ENCODE measurements around the gene CAMK4. TPM values are rescaled to one million over a fixed set of nuclear protein-coding genes. Genes with fewer than 3 reads are reported as not detected.

The CAMK4 gene
- total RNA-seq, 1 experiment from 2014 or later: 10.2 TPM

GRCh38 chr5:111349429-111349828, 125.2 kb downstream of the CAMK4 start:
- TF ChIP-seq SRF (IDR thresholded peaks at IDR 0.05; ENCODE audit: low read depth) (no peak), SIN3A (IDR thresholded peaks at IDR 0.05; ENCODE audit: low read depth) (no peak), JUND (IDR thresholded peaks at IDR 0.05) (no peak), EZH2phosphoT487 (IDR thresholded peaks at IDR 0.05; ENCODE audit: borderline replicate concordance) (no peak), CTCF (IDR thresholded peaks at IDR 0.05 in 2 of 3, conservative IDR thresholded peaks at IDR 0.05 in 1 of 3; ENCODE audit: borderline replicate concordance in 1 of 3, insufficient read depth in 1 of 3, low read depth in 2 of 3, low read length in 2 of 3) (no peak), CBX3 (IDR thresholded peaks at IDR 0.05; ENCODE audit: low read depth) (no peak), ZFX (IDR thresholded peaks at IDR 0.05) (no peak), ELF1 (IDR thresholded peaks at IDR 0.05; ENCODE audit: borderline replicate concordance, low read depth) (no peak), ZBTB33 (IDR thresholded peaks at IDR 0.05; ENCODE audit: extremely low read depth, insufficient replicate concordance, low read length) (no peak), POLR2A (IDR thresholded peaks at IDR 0.05; ENCODE audit: borderline replicate concordance, extremely low read depth, insufficient read depth, insufficient read length) (no peak), EZH2 (IDR thresholded peaks at IDR 0.05) (no peak), CEBPB (IDR thresholded peaks at IDR 0.05; ENCODE audit: low read depth) (no peak), FOSL1 (IDR thresholded peaks at IDR 0.05; ENCODE audit: low read depth) (no peak), ATF3 (IDR thresholded peaks at IDR 0.05) (no peak), SP1 (IDR thresholded peaks at IDR 0.05; ENCODE audit: low read depth) (no peak), RAD21 (IDR thresholded peaks at IDR 0.05; ENCODE audit: low read depth) (no peak), ZNF274 (IDR thresholded peaks at IDR 0.05; ENCODE audit: low read depth, low read length) (no peak), TCF7L2 (IDR thresholded peaks at IDR 0.05; ENCODE audit: borderline replicate concordance, extremely low read depth, insufficient read depth, insufficient read length) (no peak), REST (IDR thresholded peaks at IDR 0.05; ENCODE audit: low read depth) (no peak)
- no peak overlapping the region for H2AFZ ChIP-seq (ENCODE audit: low read depth, low read length, poor library complexity, severe bottlenecking)
- no peaks in the 10 kb centered on the region for H4K20me1 ChIP-seq (ENCODE audit: insufficient read depth)
- RAD21 ChIA-PET (ENCODE audit: low non-redundant PET in 1 of 2, low total read pairs in 2 of 2, uncharacterized antibody in 2 of 2, unreplicated experiment in 2 of 2): no interaction called here
- no peak for DNase-seq (ENCODE audit: low read depth, low spot score)
- no peak overlapping the region for H3K4me2 ChIP-seq (ENCODE audit: low read length)
- no peak overlapping the region for H3K9ac ChIP-seq (ENCODE audit: low read length)
- no peaks in the 10 kb centered on the region for H3K9me2 ChIP-seq (ENCODE audit: insufficient read depth)
- H3K4me1 ChIP-seq (ENCODE audit: control insufficient read depth in 1 of 2, insufficient read depth in 2 of 2, low read length in 2 of 2): no peaks in the 10 kb centered on the region
- no peaks in the 10 kb centered on the region for H3K9me3 ChIP-seq (ENCODE audit: control insufficient read depth in 1 of 2, insufficient read depth in 1 of 2, low read depth in 1 of 2, low read length in 2 of 2)
- H3K79me2 ChIP-seq (ENCODE audit: insufficient read depth, low read length): no peaks in the 10 kb centered on the region
- H3K27me3 ChIP-seq (ENCODE audit: insufficient read depth, low read length): no peaks in the 10 kb centered on the region; the same call in 1 of the 2 replicates
- no peaks in the 10 kb centered on the region for H3K36me3 ChIP-seq (ENCODE audit: control insufficient read depth in 1 of 2, insufficient read depth in 2 of 2, low read length in 2 of 2)
- H3K27ac ChIP-seq (ENCODE audit: low read depth, low read length): no peak overlapping the region
- no TSS peak for BruUV-seq (replicated peaks)
- no peak overlapping the region for H3K4me3 ChIP-seq (replicated peaks in 1 of 2; ENCODE audit: low read depth in 1 of 2, low read length in 2 of 2)
- intact Hi-C loops (cut with micrococcal nuclease): no loop called here
- POLR2A ChIA-PET: no interaction called here
- no peak for ATAC-seq
- CTCF ChIA-PET: no interaction called here

All from HCT116 (cell line).